GM18868 (cell line): ENCODE measurements around the gene SCD.
"Not testable (repeated sequence)": the region's sequence is repeated elsewhere in the genome, so short reads cannot be mapped to it uniquely, and the experiment has no call there.

ENCODE experiments used
- ATAC-seq: cut with Tn5 transposase; IDR thresholded peaks from one replicate; pipeline ENCODE4 v1.9.1; 2021; ENCODE audit warnings: mild to moderate bottlenecking, moderate library complexity; ENCODE audit not compliant: unreplicated experiment

SCD gene

GRCh38 chr10:100346765-100347567, at the start of gene SCD:
Gene SCD (plus strand): TSS chr10:100347233. CDS start chr10:100347505, 272 bp downstream.
- peak; percentile 90 for ATAC-seq

- no peak for ATAC-seq
These were observed 49.8 kb upstream of the SCD start for GRCh38 chr10:100297242-100297641.

- ATAC-seq, result not testable (repeated sequence)
These were observed 45.9 kb upstream of the SCD start for GRCh38 chr10:100301123-100301522.

- no peak for ATAC-seq
These were observed 43.2 kb upstream of the SCD start for GRCh38 chr10:100303724-100304319.

GRCh38 chr10:100304414-100304813, 42.6 kb upstream of the SCD start:
- no peak for ATAC-seq

GRCh38 chr10:100306861-100307260, 40.2 kb upstream of the SCD start:
- no peak for ATAC-seq

- ATAC-seq, result no peak
These were observed 39.3 kb upstream of the SCD start for GRCh38 chr10:100307684-100308083.

- ATAC-seq, result no peak
These were observed 35.7 kb upstream of the SCD start for GRCh38 chr10:100311298-100311697.

- no peak for ATAC-seq
These were observed 31.4 kb upstream of the SCD start for GRCh38 chr10:100315615-100316014.

GRCh38 chr10:100318207-100318606, 28.8 kb upstream of the SCD start:
- no peak for ATAC-seq

GRCh38 chr10:100319707-100320402, 27.2 kb upstream of the SCD start:
- no peak for ATAC-seq

- ATAC-seq, result no peak
These were observed 21.9 kb upstream of the SCD start for GRCh38 chr10:100325158-100325557.

- ATAC-seq, result peak; percentile 98
These were observed 19.9 kb upstream of the SCD start for GRCh38 chr10:100327007-100327717.

- ATAC-seq, result no peak
These were observed 19.4 kb upstream of the SCD start for GRCh38 chr10:100327718-100328009.

- no peak for ATAC-seq
These were observed 18.8 kb upstream of the SCD start for GRCh38 chr10:100328198-100328597.

- no peak for ATAC-seq
These were observed 17.0 kb upstream of the SCD start, which contains the start of gene PKD2L1 for GRCh38 chr10:100330079-100330478. Gene PKD2L1 (minus strand): TSS chr10:100330228. CDS start chr10:100330103, 125 bp downstream.

GRCh38 chr10:100333106-100333505, 13.9 kb upstream of the SCD start:
- ATAC-seq, result no peak

- no peak for ATAC-seq
These were observed 13.2 kb upstream of the SCD start for GRCh38 chr10:100333661-100334440.

- no peak for ATAC-seq
These were observed 12.3 kb upstream of the SCD start for GRCh38 chr10:100334762-100335161.

GRCh38 chr10:100338434-100339036, 8.5 kb upstream of the SCD start:
- ATAC-seq, result peak; percentile 71
